HepG2 (cell line): ENCODE measurements around the gene RAD51D. TPM values are rescaled to one million over a fixed set of nuclear protein-coding genes. Genes with fewer than 3 reads are reported as not detected.

Experiments used
- CBFB ChIP-seq: sonication (generic); formaldehyde crosslinking; IDR thresholded peaks from 2 replicates; pipeline ENCODE4 v1.4.0; 2020; ENCODE audit warnings: missing genetic modification reagents
- GRHL1 ChIP-seq: sonication (generic); formaldehyde crosslinking; conservative IDR thresholded peaks from 2 replicates; pipeline ENCODE4 v1.8.0; 2022; ENCODE audit warnings: missing genetic modification reagents
- HDAC6 ChIP-seq: fragments of 200-600 bp; sonication (generic); IDR thresholded peaks from 2 replicates; pipeline ENCODE4 v1.7.0; 2017; ENCODE audit warnings: mild to moderate bottlenecking, antibody characterized with exemption, low read length, low read depth
- KLF16 ChIP-seq, 2 experiments: sonication (generic) in 1 of 2; formaldehyde crosslinking in 1 of 2; IDR thresholded peaks; 2 replicates each; pipeline versions ENCODE4 v1.6.1 to v1.8.0; 2016 to 2023; ENCODE audit warnings: missing genetic modification reagents in 2 of 2, missing compliant biosample characterization in 1 of 2
- MLX ChIP-seq: IDR thresholded peaks from 2 replicates; pipeline ENCODE4 v1.6.1; 2016
- MLXIP ChIP-seq: sonication (generic); formaldehyde crosslinking; IDR thresholded peaks from 2 replicates; pipeline ENCODE4 v1.9.0; 2021; ENCODE audit warnings: missing genetic modification reagents, borderline replicate concordance
- NR2F1 ChIP-seq, 2 experiments: fragments of 450-650 bp in 1 of 2; formaldehyde crosslinking in 1 of 2; IDR thresholded peaks; 2 replicates each; pipeline versions ENCODE4 v1.5.0 to v1.6.1; 2016 to 2020; ENCODE audit warnings: mild to moderate bottlenecking in 1 of 2, missing compliant biosample characterization in 1 of 2, missing genetic modification reagents in 1 of 2, moderate library complexity in 1 of 2
- NRL ChIP-seq: sonication (generic); formaldehyde crosslinking; IDR thresholded peaks from 2 replicates; pipeline ENCODE4 v1.5.0; 2020; ENCODE audit warnings: missing genetic modification reagents, mild to moderate bottlenecking, moderate library complexity, borderline replicate concordance
- RFX3 ChIP-seq: IDR thresholded peaks from 2 replicates; pipeline ENCODE4 v1.6.1; 2016; ENCODE audit warnings: missing biosample characterization, missing genetic modification reagents
- SP4 ChIP-seq: sonication (generic); formaldehyde crosslinking; IDR thresholded peaks from 2 replicates; pipeline ENCODE4 v1.8.1; 2023; ENCODE audit warnings: mild to moderate bottlenecking, missing genetic modification reagents
- TAF1 ChIP-seq: sonication (generic); formaldehyde crosslinking; IDR thresholded peaks from 2 replicates; pipeline ENCODE4 v1.4.0; 2020; ENCODE audit warnings: missing genetic modification reagents
- ZBTB44 ChIP-seq: sonication (generic); formaldehyde crosslinking; IDR thresholded peaks from 2 replicates; pipeline ENCODE4 v1.4.0; 2020; ENCODE audit warnings: missing genetic modification reagents
- ZKSCAN5 ChIP-seq: sonication (generic); formaldehyde crosslinking; IDR thresholded peaks from 2 replicates; pipeline ENCODE4 v1.5.1; 2020; ENCODE audit warnings: mild to moderate bottlenecking, missing genetic modification reagents
- ZNF329 ChIP-seq: sonication (generic); formaldehyde crosslinking; IDR thresholded peaks from 2 replicates; pipeline ENCODE4 v1.9.0; 2021; ENCODE audit warnings: low read depth, mild to moderate bottlenecking, missing genetic modification reagents
- ZNF510 ChIP-seq: sonication (generic); formaldehyde crosslinking; IDR thresholded peaks from 2 replicates; pipeline ENCODE4 v1.4.0; 2020; ENCODE audit warnings: low read depth, mild to moderate bottlenecking, missing genetic modification reagents
- ZNF609 ChIP-seq: sonication (generic); formaldehyde crosslinking; IDR thresholded peaks from 2 replicates; pipeline ENCODE4 v1.4.0; 2020; ENCODE audit warnings: mild to moderate bottlenecking, missing genetic modification reagents, borderline replicate concordance
- ZNF747 ChIP-seq: sonication (generic); formaldehyde crosslinking; IDR thresholded peaks from 2 replicates; pipeline ENCODE4 v1.8.1; 2023; ENCODE audit warnings: missing genetic modification reagents, mild to moderate bottlenecking, borderline replicate concordance
- polyA plus RNA-seq, 8 experiments: library from polyadenylated mRNA; depleted of rRNA in 3 of 8; stranded (reverse) in 7 of 8; unstranded in 1 of 8; fragments of >200 nt; fragmentation: Illumina TruSeq in 4 of 8; extraction: Trizol in 4 of 8; gene quantifications; 2 replicates each; pipeline versions ENCODE4 v1.2.1 to v1.2.3, GENCODE V29; 2011 to 2016; ENCODE audit warnings: low read depth in 4 of 8, missing spikeins in 1 of 8, mixed read lengths in 1 of 8; ENCODE audit not compliant: insufficient read depth in 1 of 8
- total RNA-seq, 5 experiments: library from RNA; depleted of rRNA; stranded (reverse); fragments of >200 nt; fragmentation: Illumina TruSeq; extraction: Trizol; gene quantifications; 2 replicates each; pipeline ENCODE4 v1.2.3, GENCODE V29; 2016; ENCODE audit warnings: low read depth in 1 of 5

Gene RAD51D
- total and polyA plus RNA-seq, 2 of the 13 experiments (the other 11 are each of a cell fraction or from before 2014, with no cell fraction given), result 6.7 to 13.1 TPM

- TF ChIP-seq ZNF609 (CRISPR knock-in tag) (no peak), GRHL1 (CRISPR knock-in tag) (no peak), HDAC6 (no peak), RFX3 (CRISPR knock-in tag) (no peak), SP4 (CRISPR knock-in tag) (peak; percentile 40; the same call in 1 of the 2 replicates), NR2F1 (CRISPR knock-in tag; IDR thresholded peaks at IDR 0.05) (no peak), ZNF510 (no peak), MLXIP (CRISPR knock-in tag) (no peak), NRL (CRISPR knock-in tag) (no peak), ZBTB44 (no peak), CBFB (no peak), KLF16 (CRISPR knock-in tag; IDR thresholded peaks at IDR 0.05) (no peak; a peak in 1 of 4 replicates), MLX (CRISPR knock-in tag) (no peak), ZNF747 (CRISPR knock-in tag) (no peak), ZKSCAN5 (CRISPR knock-in tag) (no peak), TAF1 (CRISPR knock-in tag) (no peak; the same call in 1 of the 2 replicates), ZNF329 (no peak)
Measured at GRCh38 chr17:35088881-35089585, 30.6 kb downstream of the RAD51D start (continued).
